ENCODE data around the gene OPN1MW3.

DNA sequence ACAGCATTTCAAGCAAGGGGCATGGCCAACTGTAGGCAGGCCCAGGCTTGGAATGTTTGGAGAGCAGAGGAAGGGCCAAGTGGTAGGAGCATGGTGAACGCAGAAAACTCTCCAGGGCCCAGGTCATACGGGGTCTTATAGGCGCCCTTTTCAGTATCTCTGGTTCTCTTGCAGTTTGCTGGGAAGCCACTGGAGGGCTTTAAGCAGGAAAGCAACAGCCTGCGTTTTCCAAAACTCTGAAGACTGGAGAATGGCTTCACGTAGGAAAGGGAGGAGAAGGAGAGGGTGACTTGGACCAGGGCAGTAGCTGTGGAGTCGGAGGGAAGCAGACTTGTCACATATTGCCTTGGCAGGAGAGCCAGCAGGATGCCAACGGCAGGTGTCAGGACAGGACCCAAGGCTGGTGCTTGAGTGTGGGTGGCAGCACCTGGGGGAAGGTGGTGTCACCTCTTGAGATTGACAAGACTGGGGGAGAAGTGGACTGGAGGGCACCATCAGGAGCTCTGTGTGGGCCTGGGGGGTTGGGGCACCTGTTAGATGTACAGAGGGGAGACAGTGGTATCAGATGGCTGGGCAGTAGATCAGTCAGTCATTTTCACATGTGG, 60.1 kb downstream of the OPN1MW3 start:
- TF ChIP-seq POLR2A (IDR thresholded peaks at IDR 0.05; ENCODE audit: low read length) (no peak), GATA1 (IDR thresholded peaks at IDR 0.05; ENCODE audit: low read depth, low read length) (no peak)

Measured in erythroblast (primary cell).